SU-DHL-6 (cell line): Measurements from ENCODE around the gene AMZ1.

Experiments used
- EZH2phosphoT487 ChIP-seq: fragments of 200-600 bp; sonication (generic), shearing (Covaris generic); conservative IDR thresholded peaks from 2 replicates; pipeline ENCODE4 v1.6.1; 2018; ENCODE audit warnings: mild to moderate bottlenecking, antibody characterized with exemption, low read length, moderate library complexity, mixed read lengths
- TF ChIP-seq, protein P1 (sequence below): fragments of 200-600 bp; sonication (generic); IDR thresholded peaks from one replicate; pipeline ENCODE4 v1.5.1; 2017; ENCODE audit warnings: antibody characterized with exemption, mild to moderate bottlenecking, low read length, moderate library complexity; ENCODE audit not compliant: insufficient read depth, poor library complexity, severe bottlenecking

DNA sequence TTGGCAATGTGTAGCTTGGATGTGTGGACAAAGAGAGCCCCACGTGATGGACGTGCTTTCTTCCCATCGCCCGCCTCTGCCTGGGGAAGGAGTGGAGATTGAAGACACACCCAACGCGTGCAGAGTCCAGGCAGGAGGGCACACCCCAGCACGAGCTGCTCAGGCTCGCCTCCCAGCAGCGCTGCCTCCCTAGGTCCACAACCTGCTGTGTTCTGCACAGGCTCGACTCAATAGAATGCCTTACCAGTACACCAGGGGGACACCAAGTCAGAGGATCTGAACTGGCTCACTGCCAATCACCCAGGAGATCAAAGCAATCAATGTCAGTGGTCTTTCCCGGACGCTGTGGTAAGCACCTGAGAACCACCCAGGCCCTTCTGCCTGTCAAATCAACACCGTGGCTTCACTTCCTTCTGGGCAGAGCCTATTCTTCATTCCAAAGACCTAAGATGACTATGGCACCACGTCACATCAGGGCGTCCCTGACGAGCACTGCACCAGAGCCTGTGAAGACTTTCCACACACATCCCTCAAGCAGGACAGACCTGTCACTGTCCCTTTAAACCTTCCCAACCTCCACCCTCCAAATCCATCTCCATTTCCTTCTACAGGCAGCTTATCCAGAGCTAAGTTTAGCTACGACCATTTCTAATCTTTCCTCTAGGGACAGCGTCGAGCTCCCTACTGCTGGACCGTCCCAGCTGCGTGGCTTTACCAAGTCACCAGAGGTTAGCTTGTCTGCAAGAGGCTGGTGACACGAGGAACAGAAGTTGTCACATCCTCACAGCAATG, 72.3 kb downstream of the AMZ1 start:
- TF ChIP-seq, protein P1, sequence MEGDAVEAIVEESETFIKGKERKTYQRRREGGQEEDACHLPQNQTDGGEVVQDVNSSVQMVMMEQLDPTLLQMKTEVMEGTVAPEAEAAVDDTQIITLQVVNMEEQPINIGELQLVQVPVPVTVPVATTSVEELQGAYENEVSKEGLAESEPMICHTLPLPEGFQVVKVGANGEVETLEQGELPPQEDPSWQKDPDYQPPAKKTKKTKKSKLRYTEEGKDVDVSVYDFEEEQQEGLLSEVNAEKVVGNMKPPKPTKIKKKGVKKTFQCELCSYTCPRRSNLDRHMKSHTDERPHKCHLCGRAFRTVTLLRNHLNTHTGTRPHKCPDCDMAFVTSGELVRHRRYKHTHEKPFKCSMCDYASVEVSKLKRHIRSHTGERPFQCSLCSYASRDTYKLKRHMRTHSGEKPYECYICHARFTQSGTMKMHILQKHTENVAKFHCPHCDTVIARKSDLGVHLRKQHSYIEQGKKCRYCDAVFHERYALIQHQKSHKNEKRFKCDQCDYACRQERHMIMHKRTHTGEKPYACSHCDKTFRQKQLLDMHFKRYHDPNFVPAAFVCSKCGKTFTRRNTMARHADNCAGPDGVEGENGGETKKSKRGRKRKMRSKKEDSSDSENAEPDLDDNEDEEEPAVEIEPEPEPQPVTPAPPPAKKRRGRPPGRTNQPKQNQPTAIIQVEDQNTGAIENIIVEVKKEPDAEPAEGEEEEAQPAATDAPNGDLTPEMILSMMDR = no peak
- no peak for TF ChIP-seq EZH2phosphoT487
